ENCODE results near the gene CACNA2D2.

- TF ChIP-seq POLR2A (IDR thresholded peaks at IDR 0.05) (no peak), CTCF (IDR thresholded peaks at IDR 0.05) (no peak)
Observed at GRCh38 chr3:50494126-50494525, 9.3 kb downstream of the CACNA2D2 start.

Measured in body of pancreas (tissue), 4 donors.